ENCODE data around the gene TAS2R50. TPM values are rescaled to one million over a fixed set of nuclear protein-coding genes. Genes with fewer than 3 reads are reported as not detected.
A peak's percentile ranks its signal among the peaks of the same experiment; 100 is the strongest.
"Not testable (repeated sequence)": the region's sequence is repeated elsewhere in the genome, so short reads cannot be mapped to it uniquely, and the experiment has no call there.

TAS2R50 gene, protein sequence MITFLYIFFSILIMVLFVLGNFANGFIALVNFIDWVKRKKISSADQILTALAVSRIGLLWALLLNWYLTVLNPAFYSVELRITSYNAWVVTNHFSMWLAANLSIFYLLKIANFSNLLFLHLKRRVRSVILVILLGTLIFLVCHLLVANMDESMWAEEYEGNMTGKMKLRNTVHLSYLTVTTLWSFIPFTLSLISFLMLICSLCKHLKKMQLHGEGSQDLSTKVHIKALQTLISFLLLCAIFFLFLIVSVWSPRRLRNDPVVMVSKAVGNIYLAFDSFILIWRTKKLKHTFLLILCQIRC
- 0.13 TPM in 1 of 2 replicates, not detected in the other for total RNA-seq (2014; rRNA removed; shearing (Covaris generic))
- not detected in 2 replicates for polyA plus RNA-seq (2015; cell fraction: cytosol; rRNA removed)
- 0.23 TPM in 1 of 2 replicates, not detected in the other for polyA plus RNA-seq (2015; cell fraction: nucleus; rRNA removed)

- no peak for DNase-seq (ENCODE audit: low read depth)
Measured at GRCh38 chr12:10986812-10987211, at the start of gene TAS2R50. TAS2R50 (minus strand) TSS chr12:10986912; CDS start chr12:10986860, 52 bp downstream.

DNA sequence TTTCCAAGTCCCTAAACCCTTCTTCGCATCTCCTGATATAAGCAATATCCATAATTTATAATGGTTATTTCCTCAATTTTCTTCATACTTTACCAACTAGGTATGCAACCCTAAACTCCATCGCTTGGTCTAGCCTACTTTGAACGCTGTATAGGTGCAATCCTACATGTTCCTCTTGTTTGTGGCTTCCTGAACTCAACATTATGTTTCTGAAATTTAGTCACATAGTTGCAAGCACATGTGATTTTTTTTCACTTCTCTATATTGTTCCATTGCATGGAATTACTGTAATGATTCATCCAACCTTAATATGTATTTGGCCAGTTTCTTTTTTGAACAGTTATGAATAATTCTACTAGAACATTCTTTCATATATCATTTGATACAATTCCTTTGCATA, 47.2 kb upstream of the TAS2R50 start:
- DNase-seq (ENCODE audit: low read depth), result not testable (repeated sequence)

- DNase-seq (ENCODE audit: low read depth), result no peak
Measured at GRCh38 chr12:11031307-11031706, 44.6 kb upstream of the TAS2R50 start, which contains the start of gene TAS2R31. TAS2R31 (minus strand) TSS chr12:11031407; CDS start chr12:11031335, 72 bp downstream.

GRCh38 chr12:11026118-11026517, 39.4 kb upstream of the TAS2R50 start:
- no peak for DNase-seq (ENCODE audit: low read depth)

- DNase-seq (ENCODE audit: low read depth), result no peak
Measured at GRCh38 chr12:11023387-11023786, 36.7 kb upstream of the TAS2R50 start.

- no peak for DNase-seq (ENCODE audit: low read depth)
Measured at GRCh38 chr12:11022520-11022919, 35.8 kb upstream of the TAS2R50 start, which contains the start of gene TAS2R19. TAS2R19 (minus strand) TSS chr12:11022620; CDS start chr12:11022571, 49 bp downstream.

DNA sequence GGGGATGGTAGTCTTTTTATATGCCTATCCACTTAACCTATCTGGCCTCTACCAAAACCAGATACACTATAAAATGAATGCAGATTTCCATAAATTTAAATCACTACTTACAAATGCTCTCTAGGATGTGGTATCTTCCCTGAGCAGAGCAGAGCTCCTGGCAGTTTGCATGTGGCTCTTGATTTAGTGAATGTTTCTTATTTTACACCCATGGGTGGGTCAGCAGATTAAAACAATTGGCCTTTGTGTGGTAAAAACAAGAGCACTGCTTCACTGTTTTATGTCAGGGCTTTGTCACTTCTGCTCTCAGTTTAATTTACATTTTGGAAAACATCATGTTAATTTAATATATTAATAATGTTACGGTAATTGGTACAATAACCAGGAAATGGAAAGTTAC, 30.2 kb upstream of the TAS2R50 start:
- no peak for DNase-seq (ENCODE audit: low read depth)

GRCh38 chr12:11015775-11016430, 29.2 kb upstream of the TAS2R50 start:
- DNase-seq (ENCODE audit: low read depth), result no peak

DNA sequence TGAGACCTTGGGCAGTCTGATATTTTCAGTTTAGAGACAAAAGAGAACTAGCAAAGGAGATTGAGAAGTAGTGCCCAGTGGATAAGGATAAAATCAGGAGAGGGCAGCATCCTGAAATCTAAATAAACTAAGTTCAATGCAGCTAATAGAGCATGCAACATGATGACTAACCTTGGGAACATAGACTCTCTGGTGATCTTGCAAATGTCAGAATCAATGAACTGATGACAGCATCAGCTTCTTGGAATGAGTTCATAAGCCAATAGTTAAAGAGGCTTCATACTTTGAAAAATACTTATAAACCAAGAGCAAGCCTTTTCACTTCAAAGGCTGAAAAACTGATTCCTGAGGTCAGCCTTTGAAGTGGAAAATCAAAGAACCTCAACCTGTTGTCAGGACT, 27.5 kb upstream of the TAS2R50 start:
- DNase-seq (ENCODE audit: low read depth), result no peak

DNA sequence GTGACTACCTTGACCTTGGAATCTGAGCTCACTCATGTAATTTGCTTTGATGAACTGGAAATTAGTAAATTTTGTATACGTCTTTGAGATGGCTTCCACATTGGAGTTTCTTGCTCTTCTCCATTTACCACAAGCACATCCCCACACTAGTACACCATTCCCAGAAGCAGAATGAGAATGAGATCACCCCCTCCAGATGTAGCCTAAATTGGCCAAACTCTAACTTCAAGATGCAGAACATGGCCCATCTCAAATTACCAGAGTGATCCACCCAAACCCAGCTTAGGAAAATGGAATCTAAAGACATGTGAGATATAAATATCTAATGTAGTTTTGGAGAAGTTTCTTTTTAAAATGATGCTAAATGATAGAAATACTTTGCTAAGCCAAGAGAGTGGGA, 20.9 kb upstream of the TAS2R50 start:
- no peak for DNase-seq (ENCODE audit: low read depth)

GRCh38 chr12:10998204-10998603, 11.5 kb upstream of the TAS2R50 start, which contains the start of gene TAS2R20:
TAS2R20 (minus strand) TSS chr12:10998304; CDS start chr12:10997875, 429 bp downstream.
- DNase-seq (ENCODE audit: low read depth), result no peak

DNA sequence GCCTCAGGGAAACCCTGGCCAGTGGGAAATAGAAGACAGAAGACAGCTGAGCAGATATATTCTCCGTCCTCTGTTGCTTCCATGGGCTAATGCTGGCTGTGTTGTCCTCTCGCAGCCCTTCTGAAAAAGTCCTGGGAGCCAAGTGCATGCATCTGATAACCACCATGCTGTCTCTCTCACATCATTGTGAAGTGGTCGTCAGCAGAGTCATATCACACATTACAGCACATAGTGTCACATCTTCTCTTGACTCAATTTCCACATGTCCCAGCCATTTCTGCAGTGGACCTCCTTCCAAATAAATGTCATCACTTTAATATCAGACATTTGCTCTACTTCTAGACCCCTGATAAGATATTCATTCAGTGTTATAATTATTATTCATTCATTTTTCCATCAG, 7.6 kb upstream of the TAS2R50 start:
- DNase-seq (ENCODE audit: low read depth), result no peak

DNA sequence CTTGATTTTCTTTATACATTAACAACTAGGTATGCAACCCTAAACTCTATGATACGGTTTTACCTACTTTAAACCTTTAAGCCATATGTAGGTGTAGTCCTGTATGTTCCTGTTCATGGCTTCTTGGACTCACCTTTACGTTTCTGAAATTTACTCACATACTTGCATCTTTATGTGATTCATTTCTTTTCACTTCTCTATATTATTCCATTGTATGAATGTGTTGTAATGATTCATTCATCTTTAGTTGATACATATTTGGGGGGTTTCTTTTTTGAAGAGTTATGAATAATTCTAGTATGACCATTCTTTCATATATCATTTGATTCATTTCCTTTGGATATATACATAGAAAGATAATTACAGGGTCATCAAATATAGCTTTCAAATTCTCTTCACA, 2.4 kb upstream of the TAS2R50 start:
- no peak for DNase-seq (ENCODE audit: low read depth)

DNA sequence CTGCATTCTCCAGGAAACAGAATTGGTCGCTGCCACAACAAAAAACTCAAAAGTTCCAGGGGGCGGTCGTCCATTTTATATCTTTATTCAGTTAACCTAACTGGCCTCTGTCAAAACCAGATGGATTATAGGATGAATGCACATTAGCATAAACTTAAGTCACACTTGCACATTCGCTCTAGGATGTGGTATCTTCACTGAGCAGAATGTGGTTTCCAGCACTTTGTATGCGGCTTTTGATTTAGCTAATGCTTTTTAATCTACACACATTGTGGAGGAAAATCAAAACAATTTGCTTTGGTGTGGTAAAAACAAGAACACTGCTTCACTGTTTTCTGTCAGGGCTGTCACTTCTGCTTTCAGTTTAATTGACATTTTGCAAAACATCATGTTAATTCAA, 4.5 kb downstream of the TAS2R50 start:
- no peak for DNase-seq (ENCODE audit: low read depth)

DNA sequence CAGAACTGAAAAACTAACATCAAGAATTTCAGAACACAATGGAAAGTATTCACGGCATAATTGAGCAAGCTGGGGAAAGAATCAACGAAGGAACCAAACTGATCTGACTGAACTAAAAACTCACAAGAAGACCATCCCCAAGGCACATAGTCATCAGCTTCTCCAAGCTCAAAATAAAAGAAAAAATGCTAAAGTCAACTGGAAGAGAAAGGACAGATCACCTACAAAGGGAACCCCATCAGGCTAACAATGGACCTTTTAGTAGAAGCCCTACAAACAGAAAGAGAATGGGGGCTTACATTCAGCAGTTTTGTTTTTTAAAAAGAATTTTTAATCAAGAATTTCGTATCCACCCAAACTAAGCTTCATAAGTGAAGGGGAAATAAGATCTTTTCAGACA, 11.7 kb downstream of the TAS2R50 start:
- no peak for DNase-seq (ENCODE audit: low read depth)

GRCh38 chr12:10968765-10969456, 17.8 kb downstream of the TAS2R50 start:
- DNase-seq (ENCODE audit: low read depth), result no peak

- peak; percentile 31 for DNase-seq (ENCODE audit: low read depth)
Measured at GRCh38 chr12:10967409-10967808, 19.3 kb downstream of the TAS2R50 start.

DNA sequence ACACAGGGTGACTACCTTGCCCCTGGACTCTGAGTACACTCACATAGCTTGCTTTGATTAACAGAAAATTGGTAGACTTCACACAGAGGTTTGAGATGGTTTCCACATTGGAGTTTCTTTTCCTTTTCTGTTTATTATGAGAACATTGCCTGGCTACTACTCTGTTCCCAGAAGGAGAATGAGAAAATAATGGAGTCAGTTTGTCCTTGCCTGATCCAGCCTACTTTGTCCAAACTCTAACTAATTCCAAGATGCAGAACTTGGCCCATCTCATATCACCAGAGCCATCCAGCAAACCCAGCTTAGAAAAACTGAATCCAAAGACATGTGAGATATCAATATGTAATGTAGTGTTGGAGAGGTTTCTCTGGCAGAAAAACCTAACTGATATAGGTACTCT, 20.4 kb downstream of the TAS2R50 start:
- DNase-seq (ENCODE audit: low read depth), result no peak

DNA sequence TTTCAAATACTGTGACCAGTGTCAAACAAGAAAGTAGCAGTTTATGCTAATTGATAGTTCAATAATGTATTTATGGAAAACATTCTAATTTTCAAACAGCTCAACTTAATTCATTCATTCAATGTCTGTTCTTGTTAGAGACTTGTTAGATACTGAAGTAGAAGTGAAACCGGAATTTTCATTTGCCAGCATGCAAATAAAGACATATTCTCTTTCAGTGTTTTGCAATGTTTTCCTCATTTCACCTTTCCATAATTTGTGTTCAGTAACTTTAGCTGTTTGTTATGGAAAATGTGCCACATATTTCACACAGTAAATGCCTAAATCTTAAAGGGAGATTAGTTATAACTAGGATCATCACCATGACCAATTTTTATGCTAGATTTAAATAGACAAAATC, 21.2 kb downstream of the TAS2R50 start:
- DNase-seq (ENCODE audit: low read depth), result no peak

GRCh38 chr12:10960211-10960610, 26.5 kb downstream of the TAS2R50 start:
- no peak for DNase-seq (ENCODE audit: low read depth)

GRCh38 chr12:10959804-10960203, 26.9 kb downstream of the TAS2R50 start:
- DNase-seq (ENCODE audit: low read depth), result no peak

DNA sequence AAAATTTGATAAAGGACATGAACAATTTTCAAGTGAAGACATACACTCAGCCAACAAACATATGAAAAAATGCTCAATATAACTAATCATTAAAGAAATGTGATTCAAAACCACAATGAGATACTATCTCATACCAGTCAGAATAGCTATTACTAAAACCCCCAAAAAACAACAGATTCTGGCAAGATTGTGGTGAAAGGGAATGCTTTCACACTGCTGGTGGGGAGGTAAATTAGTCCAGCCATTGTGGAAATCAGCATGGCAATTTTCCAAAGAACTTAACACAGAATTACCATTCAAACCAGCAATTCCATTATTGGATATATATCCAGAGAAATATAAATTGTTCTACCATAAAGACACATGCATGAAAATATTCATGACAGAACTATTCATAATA, 29.0 kb downstream of the TAS2R50 start:
- DNase-seq (ENCODE audit: low read depth), result no peak

Measured in HT1080 (cell line).